ENCODE results near the gene FUT8. TPM values are rescaled to one million over a fixed set of nuclear protein-coding genes. Genes with fewer than 3 reads are reported as not detected.

The FUT8 gene
- total RNA-seq, 2 donors from 2014 or later, result 9.5 to 13.5 TPM

DNA sequence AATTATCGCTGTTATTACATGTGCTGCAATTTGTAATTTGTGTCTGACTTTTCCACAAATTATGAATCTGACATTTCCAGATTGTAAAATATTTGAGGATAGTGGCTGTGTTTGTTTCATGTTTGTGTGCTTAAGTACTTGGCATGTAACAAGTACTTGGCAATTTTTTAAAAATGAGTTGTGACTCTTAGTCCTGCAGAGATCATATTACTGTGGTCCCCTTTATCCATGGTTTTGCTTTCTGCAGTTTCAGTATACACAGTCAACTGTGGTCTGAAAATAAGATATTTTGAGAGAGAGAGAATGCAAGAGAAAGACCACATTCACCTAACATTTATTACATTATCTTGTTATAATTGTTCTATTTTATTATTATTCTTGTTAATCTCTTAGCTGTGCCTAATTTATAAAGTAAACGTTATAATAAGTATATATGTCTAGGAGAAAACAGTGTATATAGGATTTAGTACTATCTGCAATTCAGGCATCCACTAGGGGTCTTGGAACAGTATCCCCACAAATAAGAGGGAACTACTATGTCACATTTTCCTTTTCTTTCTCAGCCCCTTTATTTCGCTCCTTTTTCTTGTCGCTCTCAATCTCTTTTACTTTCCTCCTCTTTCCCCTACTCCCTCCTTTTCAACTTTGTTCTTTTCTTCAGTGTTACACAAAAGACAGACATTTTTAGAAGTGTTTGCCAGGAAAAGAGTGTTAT, 176.1 kb downstream of the FUT8 start:
- H3K36me3 ChIP-seq, result no peaks in the 10 kb centered on the region
- no peaks in the 10 kb centered on the region for H3K9me3 ChIP-seq
- TF ChIP-seq, protein P1, sequence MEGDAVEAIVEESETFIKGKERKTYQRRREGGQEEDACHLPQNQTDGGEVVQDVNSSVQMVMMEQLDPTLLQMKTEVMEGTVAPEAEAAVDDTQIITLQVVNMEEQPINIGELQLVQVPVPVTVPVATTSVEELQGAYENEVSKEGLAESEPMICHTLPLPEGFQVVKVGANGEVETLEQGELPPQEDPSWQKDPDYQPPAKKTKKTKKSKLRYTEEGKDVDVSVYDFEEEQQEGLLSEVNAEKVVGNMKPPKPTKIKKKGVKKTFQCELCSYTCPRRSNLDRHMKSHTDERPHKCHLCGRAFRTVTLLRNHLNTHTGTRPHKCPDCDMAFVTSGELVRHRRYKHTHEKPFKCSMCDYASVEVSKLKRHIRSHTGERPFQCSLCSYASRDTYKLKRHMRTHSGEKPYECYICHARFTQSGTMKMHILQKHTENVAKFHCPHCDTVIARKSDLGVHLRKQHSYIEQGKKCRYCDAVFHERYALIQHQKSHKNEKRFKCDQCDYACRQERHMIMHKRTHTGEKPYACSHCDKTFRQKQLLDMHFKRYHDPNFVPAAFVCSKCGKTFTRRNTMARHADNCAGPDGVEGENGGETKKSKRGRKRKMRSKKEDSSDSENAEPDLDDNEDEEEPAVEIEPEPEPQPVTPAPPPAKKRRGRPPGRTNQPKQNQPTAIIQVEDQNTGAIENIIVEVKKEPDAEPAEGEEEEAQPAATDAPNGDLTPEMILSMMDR (IDR thresholded peaks at IDR 0.05), result no peak
- H3K4me3 ChIP-seq, result no peak overlapping the region
- H3K27me3 ChIP-seq, result no peaks in the 10 kb centered on the region
- no peak overlapping the region for H3K27ac ChIP-seq
- no peaks in the 10 kb centered on the region for H3K4me1 ChIP-seq
- no peak for DNase-seq (ENCODE audit: low spot score)

DNA sequence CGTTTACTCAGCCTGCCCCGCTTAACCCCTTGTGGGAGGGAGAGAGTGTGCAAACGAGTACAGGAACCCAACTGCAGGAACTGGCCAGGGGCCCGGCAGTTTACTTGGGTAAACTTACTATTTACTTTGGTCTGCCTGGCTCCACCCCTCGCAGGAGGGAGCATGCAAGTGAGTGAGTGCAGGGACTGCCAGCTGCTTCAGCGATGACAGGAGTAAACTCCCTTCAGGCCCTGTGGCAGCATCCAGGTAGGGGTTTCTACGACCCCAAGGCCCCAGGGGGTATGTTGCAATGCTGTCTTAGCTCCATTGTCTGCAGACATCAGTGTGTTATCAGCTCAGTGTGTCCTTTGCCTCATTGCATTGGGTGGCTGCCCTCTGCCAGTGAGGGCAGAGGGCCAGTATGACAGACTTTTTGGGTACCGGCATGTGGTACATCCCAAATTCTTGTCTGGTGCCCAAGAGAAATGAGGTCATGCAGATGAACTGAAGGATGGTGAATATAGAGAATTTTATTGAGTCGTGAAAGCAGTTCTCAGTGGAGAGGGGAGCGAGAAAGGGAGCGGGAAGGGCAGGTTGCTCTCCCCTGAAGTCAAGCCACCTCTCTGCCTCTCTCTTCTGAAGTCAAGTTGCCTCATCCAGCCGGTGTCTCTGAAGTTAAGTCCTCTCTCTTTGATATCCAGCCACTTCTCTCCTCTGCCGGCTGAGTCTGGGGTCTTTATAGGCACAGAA, 181.8 kb downstream of the FUT8 start:
- DNase-seq (ENCODE audit: low spot score), result no peak
- H3K27ac ChIP-seq, result no peak overlapping the region

DNA sequence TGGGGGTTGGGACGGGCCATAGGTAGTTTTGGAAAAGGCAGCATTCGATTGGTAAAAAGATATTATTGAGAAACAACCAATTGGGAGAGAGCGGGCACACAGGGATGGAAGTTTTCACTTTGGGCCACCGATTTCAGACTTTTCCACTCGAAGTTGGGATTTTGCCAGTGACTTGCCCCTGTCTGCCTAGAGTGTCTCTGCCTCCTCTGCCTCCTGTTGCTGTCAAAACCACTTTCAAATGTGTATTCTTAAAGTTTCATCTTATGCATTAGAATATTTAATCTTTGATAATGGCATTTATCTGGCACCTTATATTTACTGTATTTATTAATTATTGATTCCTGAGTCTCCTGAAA, 182.3 kb downstream of the FUT8 start:
- no peaks in the 10 kb centered on the region for H3K4me1 ChIP-seq
- no peaks in the 10 kb centered on the region for H3K9me3 ChIP-seq
- H3K27ac ChIP-seq, result no peak overlapping the region
- H3K36me3 ChIP-seq, result no peaks in the 10 kb centered on the region
- TF ChIP-seq, protein P1 (IDR thresholded peaks at IDR 0.05), result no peak
- no peak overlapping the region for H3K4me3 ChIP-seq
- no peak for DNase-seq (ENCODE audit: low spot score)
- no peaks in the 10 kb centered on the region for H3K27me3 ChIP-seq

More for the DNA sequence above, 181.8 kb downstream of the FUT8 start:
- Histone ChIP-seq H3K4me1 (no peaks in the 10 kb centered on the region), H3K27me3 (no peaks in the 10 kb centered on the region), H3K36me3 (no peaks in the 10 kb centered on the region), H3K4me3 (no peak overlapping the region), H3K9me3 (no peaks in the 10 kb centered on the region)
- TF ChIP-seq, protein P1 (IDR thresholded peaks at IDR 0.05), result no peak

- no peak for DNase-seq (ENCODE audit: low spot score)
- Histone ChIP-seq H3K4me1 (no peaks in the 10 kb centered on the region), H3K9me3 (no peaks in the 10 kb centered on the region), H3K27ac (no peak overlapping the region), H3K36me3 (no peaks in the 10 kb centered on the region), H3K27me3 (no peaks in the 10 kb centered on the region), H3K4me3 (no peak overlapping the region)
- TF ChIP-seq, protein P1 (IDR thresholded peaks at IDR 0.05), result no peak
Observed at GRCh38 chr14:65599375-65599774, 186.8 kb downstream of the FUT8 start.

GRCh38 chr14:65600742-65601141, 188.2 kb downstream of the FUT8 start:
- no peaks in the 10 kb centered on the region for H3K36me3 ChIP-seq
- H3K9me3 ChIP-seq, result no peaks in the 10 kb centered on the region
- H3K4me1 ChIP-seq, result no peaks in the 10 kb centered on the region
- TF ChIP-seq, protein P1 (IDR thresholded peaks at IDR 0.05), result no peak
- H3K4me3 ChIP-seq, result no peak overlapping the region
- no peaks in the 10 kb centered on the region for H3K27me3 ChIP-seq
- no peak for DNase-seq (ENCODE audit: low spot score)
- H3K27ac ChIP-seq, result no peak overlapping the region
